Fibroblast of pulmonary artery (primary cell): Measurements from ENCODE around the gene PIM3.
"Not testable (repeated sequence)": the region's sequence is repeated elsewhere in the genome, so short reads cannot be mapped to it uniquely, and the experiment has no call there.

ENCODE experiments used
- DNase-seq: peaks from one replicate; pipeline ENCODE4 v3.0.0-alpha.2; 2010; ENCODE audit warnings: low read depth
- H3K4me3 ChIP-seq: replicated peaks from 2 replicates; pipeline ENCODE4 v1.5.1; 2011; ENCODE audit warnings: low read depth, mild to moderate bottlenecking, control low read depth, low read length, moderate library complexity
- CTCF ChIP-seq: IDR thresholded peaks from 2 replicates; pipeline ENCODE4 v1.5.1; 2011; ENCODE audit warnings: mild to moderate bottlenecking, control low read depth, low read length, inconsistent platforms; ENCODE audit errors: missing control alignments

Gene PIM3

DNA sequence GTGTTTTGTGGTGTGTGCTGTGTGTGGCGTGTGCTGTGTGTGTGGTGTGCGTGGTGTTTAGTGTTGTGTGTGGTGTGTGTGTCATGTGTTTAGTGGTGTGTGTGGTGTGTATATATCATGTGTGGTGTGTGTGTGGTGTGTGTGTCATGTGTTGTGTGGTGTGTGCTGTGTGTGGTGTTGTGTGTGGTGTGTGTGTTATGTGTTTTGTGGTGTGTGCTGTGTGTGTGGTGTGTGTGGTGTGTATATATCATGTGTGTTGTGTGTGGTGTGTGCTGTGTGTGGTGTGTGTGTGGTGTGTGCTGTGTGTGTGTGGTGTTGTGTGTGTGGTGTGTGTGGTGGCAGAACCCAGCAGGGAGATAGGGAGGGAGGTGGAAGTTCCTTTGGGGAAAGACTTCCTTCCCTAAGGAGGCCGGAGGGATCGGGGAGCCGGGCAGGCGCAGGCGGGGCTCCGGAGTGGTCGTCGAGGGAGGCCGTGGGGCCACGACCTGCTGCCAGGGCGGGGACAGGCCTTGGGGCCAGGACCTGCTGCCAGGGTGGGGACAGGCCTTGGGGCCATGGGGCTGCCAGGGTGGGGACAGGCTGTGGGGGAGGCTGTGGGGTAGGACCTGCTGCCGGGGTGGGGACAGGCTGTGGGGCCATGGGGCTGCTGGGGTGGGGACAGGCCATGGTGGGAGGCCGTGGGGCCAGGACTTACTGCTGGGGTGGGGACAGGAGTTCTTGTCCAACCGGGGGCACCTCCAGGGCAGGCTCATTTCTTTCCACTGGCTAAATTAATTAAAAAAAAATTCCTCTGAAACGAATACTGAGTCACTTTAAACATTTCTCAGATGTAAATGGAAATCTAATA is 15.2 kb downstream of the PIM3 start:
- DNase-seq = no peak
- H3K4me3 ChIP-seq = no peak overlapping the region
- TF ChIP-seq CTCF = no peak

GRCh38 chr22:49976439-49977175 is 16.0 kb downstream of the PIM3 start:
- no peak for TF ChIP-seq CTCF
- no peak for DNase-seq
- no peak overlapping the region for H3K4me3 ChIP-seq

GRCh38 chr22:49977578-49977977 is 17.0 kb downstream of the PIM3 start:
- H3K4me3 ChIP-seq = no peak overlapping the region
- DNase-seq = no peak
- TF ChIP-seq CTCF = no peak

DNA sequence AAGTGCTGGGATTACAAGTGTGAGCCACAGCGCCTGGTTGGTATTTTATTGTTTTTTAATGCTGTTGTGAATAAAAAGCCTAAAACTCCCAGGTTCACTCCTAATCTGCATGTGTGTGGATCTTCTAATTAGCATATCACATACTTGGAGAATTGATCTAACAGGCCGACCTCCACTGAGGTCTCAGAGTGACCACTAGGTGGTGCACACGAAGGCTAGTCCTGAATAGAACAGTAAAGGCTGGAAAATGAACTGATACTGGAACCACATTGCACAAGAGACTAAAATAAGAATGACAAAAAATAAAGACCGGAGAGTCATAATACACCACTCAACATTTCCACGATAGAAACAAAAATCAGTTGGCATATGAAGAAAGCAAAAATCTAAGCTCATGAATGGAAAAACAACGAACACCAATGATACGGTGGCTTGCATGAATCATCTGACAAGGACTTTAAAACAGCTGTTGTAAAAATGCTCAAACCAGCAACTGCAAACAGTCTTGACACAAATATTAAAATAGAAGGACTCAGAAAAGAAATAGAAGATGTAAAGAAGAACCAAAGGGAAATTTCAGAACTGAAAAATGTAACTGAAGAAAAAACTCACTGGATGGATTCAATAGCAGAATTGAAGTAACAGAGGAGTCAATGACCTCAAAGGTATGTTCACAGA is 19.2 kb downstream of the PIM3 start:
- no peak overlapping the region for H3K4me3 ChIP-seq
- DNase-seq = peak; percentile 65
- peak; percentile 77 for TF ChIP-seq CTCF

- DNase-seq, H3K4me3 ChIP-seq: not testable (repeated sequence)
Measured at GRCh38 chr22:49981799-49982198, 21.2 kb downstream of the PIM3 start.

DNA sequence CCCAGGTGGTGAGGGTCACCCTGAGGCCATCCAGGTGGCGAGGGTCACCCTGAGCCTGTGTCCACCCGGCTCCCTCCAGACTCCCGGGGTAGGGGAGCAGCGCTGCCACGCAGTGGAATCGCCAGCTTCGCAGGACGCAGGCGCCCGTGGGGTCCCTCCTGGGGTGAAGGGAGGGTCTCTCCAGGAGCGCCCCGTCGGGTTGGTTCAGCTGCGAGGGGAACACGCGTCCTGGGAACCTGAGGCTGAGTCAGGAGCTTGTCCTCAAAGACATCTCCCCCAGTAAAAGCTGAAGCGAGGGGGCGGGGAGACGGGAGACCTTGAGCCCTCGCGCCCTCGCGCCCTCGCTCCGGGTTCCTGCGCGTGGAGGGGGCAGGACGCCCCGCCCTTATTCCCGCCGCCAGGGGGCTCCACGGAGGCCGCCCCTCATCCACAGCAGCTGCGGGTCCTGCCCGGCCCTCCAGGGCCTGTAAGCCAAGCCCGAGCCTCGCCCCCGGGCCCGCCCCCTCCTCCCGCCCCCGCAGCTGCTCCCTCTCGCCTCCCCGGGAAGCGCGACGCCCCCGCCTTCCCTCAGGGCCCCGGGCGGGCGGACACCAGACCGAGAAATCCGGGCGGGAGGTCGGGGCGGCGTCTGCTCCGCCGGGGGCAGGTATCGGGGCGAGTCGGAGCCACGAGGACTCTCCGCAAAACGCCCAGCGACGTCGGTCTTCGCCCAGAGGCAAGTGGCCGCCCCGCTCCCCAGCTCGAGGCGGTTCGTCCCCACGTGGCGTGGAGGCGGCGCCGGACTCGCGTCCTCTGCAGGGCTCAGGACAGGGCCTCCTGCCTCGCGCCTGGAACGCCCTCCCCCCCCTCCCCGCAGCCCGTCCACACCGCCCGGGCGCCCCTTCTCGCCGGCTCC is 22.8 kb downstream of the PIM3 start:
- no peak for DNase-seq
- peak; percentile 22 for TF ChIP-seq CTCF

More for the DNA sequence above, 22.8 kb downstream of the PIM3 start:
- no peak overlapping the region for H3K4me3 ChIP-seq
